Naive thymus-derived CD4-positive, alpha-beta T cell (primary cell): Measurements from ENCODE around the gene REM2. TPM values are rescaled to one million over a fixed set of nuclear protein-coding genes. Genes with fewer than 3 reads are reported as not detected.

ENCODE experiments used
- ATAC-seq: fragments of 150-1000 bp; cut with Tn5 transposase; 2 replicates; pipeline ENCODE4 v1.10.0; 2021; ENCODE audit warnings: mild to moderate bottlenecking, moderate library complexity
- CTCF ChIA-PET: fragments of 350-600 bp; sonication (Branson Sonifier 250); formaldehyde crosslinking; loops from one replicate; lab custom pipeline; 2021; ENCODE audit warnings: antibody characterized with exemption; lab: Charles Lee
- POLR2A ChIA-PET: fragments of 350-600 bp; sonication (Branson Sonifier 250); formaldehyde crosslinking; loops from one replicate; lab custom pipeline; 2021; ENCODE audit warnings: antibody characterized with exemption, inconsistent platforms; lab: Charles Lee
- DNase-seq, 9 donors: peaks; one replicate each; pipeline versions ENCODE4 v3.0.0 to v3.0.0-alpha.2; 2020 to 2022; ENCODE audit warnings: mixed read lengths in 1 of 9
- H3K27ac ChIP-seq: one replicate; pipeline ENCODE4 v1.7.0; 2013; ENCODE audit warnings: mild to moderate bottlenecking, low read depth, low read length, moderate library complexity
- H3K27me3 ChIP-seq, 2 donors: one replicate each; pipeline ENCODE4 v1.7.0; 2013; ENCODE audit warnings: low read length in 2 of 2, mild to moderate bottlenecking in 2 of 2, moderate library complexity in 2 of 2; ENCODE audit not compliant: control insufficient read depth in 2 of 2, insufficient read depth in 2 of 2
- H3K36me3 ChIP-seq, 3 experiments: 1 replicate in 2 of 3; 2 replicates in 1 of 3; pipeline ENCODE4 v1.7.0; 2013; ENCODE audit warnings: low read length in 3 of 3, mild to moderate bottlenecking in 3 of 3, moderate library complexity in 1 of 3; ENCODE audit not compliant: insufficient read depth in 3 of 3, control insufficient read depth in 2 of 3
- H3K4me1 ChIP-seq, 2 donors: one replicate each; pipeline ENCODE4 v1.7.0; 2013; ENCODE audit warnings: low read length in 2 of 2, mild to moderate bottlenecking in 2 of 2, moderate library complexity in 1 of 2; ENCODE audit not compliant: control insufficient read depth in 2 of 2, insufficient read depth in 2 of 2
- H3K4me3 ChIP-seq: 2 replicates; pipeline ENCODE4 v1.7.0; 2013; ENCODE audit warnings: mild to moderate bottlenecking, low read length
- H3K9me3 ChIP-seq, 3 experiments: 1 replicate in 2 of 3; 2 replicates in 1 of 3; pipeline ENCODE4 v1.7.0; 2013; ENCODE audit warnings: low read length in 3 of 3; ENCODE audit not compliant: control insufficient read depth in 2 of 3
- H3K27ac Mint-ChIP-seq, 9 donors: one replicate each; pipeline ENCODE4 v1.8.0; 2020 to 2022; ENCODE audit warnings: mixed read lengths in 9 of 9, mild to moderate bottlenecking in 8 of 9, moderate library complexity in 5 of 9, inconsistent platforms in 2 of 9
- H3K27me3 Mint-ChIP-seq, 5 donors: one replicate each; pipeline ENCODE4 v1.8.0; 2021 to 2022; ENCODE audit warnings: mixed read lengths in 5 of 5, mild to moderate bottlenecking in 1 of 5
- H3K36me3 Mint-ChIP-seq, 5 donors: one replicate each; pipeline ENCODE4 v1.8.0; 2020 to 2022; ENCODE audit warnings: mixed read lengths in 5 of 5, mild to moderate bottlenecking in 3 of 5, inconsistent platforms in 1 of 5
- H3K4me1 Mint-ChIP-seq, 7 donors: one replicate each; pipeline ENCODE4 v1.8.0; 2020 to 2022; ENCODE audit warnings: mixed read lengths in 7 of 7, mild to moderate bottlenecking in 3 of 7, inconsistent platforms in 1 of 7
- H3K4me3 Mint-ChIP-seq, 10 donors: one replicate each; pipeline ENCODE4 v1.8.0; 2020 to 2022; ENCODE audit warnings: mild to moderate bottlenecking in 10 of 10, mixed read lengths in 10 of 10, moderate library complexity in 6 of 10, inconsistent platforms in 2 of 10
- H3K9me3 Mint-ChIP-seq, 11 donors: one replicate each; pipeline ENCODE4 v1.8.0; 2020 to 2022; ENCODE audit warnings: mixed read lengths in 11 of 11, mild to moderate bottlenecking in 4 of 11, inconsistent platforms in 1 of 11, moderate library complexity in 1 of 11
- intact Hi-C, 2 donors: fragments of 100-400 bp; cut with micrococcal nuclease; formaldehyde crosslinking; loops; one replicate each; pipeline ENCODE4 v1.15.1; 2023
- polyA plus RNA-seq, 2 donors: library from polyadenylated mRNA; unstranded; fragments of 300-500 nt; fragmentation: Illumina TruSeq; gene quantifications; one replicate each; pipeline ENCODE4 v1.2.3, GENCODE V29; 2021
- total RNA-seq, 6 experiments: library from RNA in 5 of 6; stranded (reverse) in 5 of 6; gene quantifications; 1 replicate in 5 of 6; 2 replicates in 1 of 6; pipeline ENCODE4 v1.2.3 and lab custom pipeline; 2021 to 2026

REM2 gene
- total and polyA plus RNA-seq, 7 experiments from 2014 or later = 0.58 to 8.6 (median 3.9) TPM

GRCh38 chr14:22837750-22838538 lies 45.1 kb upstream of the REM2 start:
- no peaks in the 10 kb centered on the region for H3K9me3 Mint-ChIP-seq

GRCh38 chr14:22838631-22839041 lies 44.4 kb upstream of the REM2 start:
- intact Hi-C loops = no loop called here
- no peaks in the 10 kb centered on the region for H3K27me3 ChIP-seq
- H3K4me3 Mint-ChIP-seq = peak overlapping the region in 6 of 10 donors; percentile 1 to 90 (median 40)
- POLR2A ChIA-PET = interaction anchor here (1.5 kb wide), 1 partner anchor 8 kb away, joined by 3 read pairs; no protein-coding TSS in a partner anchor
- ATAC-seq = no peak
- peaks cover 5 to 29% (median 17%) of the 10 kb centered on the region in 7 donors for H3K4me1 Mint-ChIP-seq
- CTCF ChIA-PET = interaction anchor here (0.5 to 2.1 kb wide), 5 partner anchors 8 to 62 kb away, joined by 3 to 6 read pairs (median 4); no protein-coding TSS in a partner anchor
- H3K9me3 ChIP-seq = no peaks in the 10 kb centered on the region
- H3K9me3 Mint-ChIP-seq = no peaks in the 10 kb centered on the region
- peaks cover 0 to 17% (median 0%) of the 10 kb centered on the region in 5 donors for H3K36me3 Mint-ChIP-seq
- H3K27ac Mint-ChIP-seq = peak overlapping the region in 1 of 9 donors; percentile 51
- peaks cover 0 to 13% of the 10 kb centered on the region in 2 donors for H3K4me1 ChIP-seq
- no peak overlapping the region for H3K4me3 ChIP-seq
- no peak overlapping the region for H3K27ac ChIP-seq
- peaks cover 0 to 33% (median 9%) of the 10 kb centered on the region in 5 donors for H3K27me3 Mint-ChIP-seq
- peaks cover 4 to 23% (median 5%) of the 10 kb centered on the region in 3 experiments for H3K36me3 ChIP-seq
- no peak for DNase-seq

More at GRCh38 chr14:22837750-22838538, 45.1 kb upstream of the REM2 start:
- no peak for DNase-seq
- no peak for ATAC-seq
- intact Hi-C loops = loop anchor here in 1 of 2 donors (1.0 kb wide), 2 partner anchors 9 to 15 kb away; partner anchors contain the start of gene MRPL52
- POLR2A ChIA-PET = interaction anchor here (0.6 to 1.7 kb wide), 7 partner anchors 10 to 178 kb away, joined by 3 to 4 read pairs (median 3); no protein-coding TSS in a partner anchor
- H3K27me3 ChIP-seq = no peaks in the 10 kb centered on the region
- CTCF ChIA-PET = interaction anchor here (0.9 to 2.1 kb wide), 4 partner anchors 15 to 63 kb away, joined by 3 to 6 read pairs (median 4); no protein-coding TSS in a partner anchor
- peaks cover 4 to 28% (median 5%) of the 10 kb centered on the region in 3 experiments for H3K36me3 ChIP-seq
- H3K9me3 ChIP-seq = no peaks in the 10 kb centered on the region
- H3K4me1 ChIP-seq = peaks cover 0 to 13% of the 10 kb centered on the region in 2 donors
- peak overlapping the region in 4 of 9 donors; percentile 10 to 84 (median 68) for H3K27ac Mint-ChIP-seq
- H3K4me3 Mint-ChIP-seq = peak overlapping the region in 9 of 10 donors; percentile 54 to 92 (median 85)
- peaks cover 5 to 29% (median 17%) of the 10 kb centered on the region in 7 donors for H3K4me1 Mint-ChIP-seq
- no peak overlapping the region for H3K27ac ChIP-seq
- H3K4me3 ChIP-seq = peak overlapping the region; percentile 56
- peaks cover 0 to 31% (median 9%) of the 10 kb centered on the region in 5 donors for H3K27me3 Mint-ChIP-seq
- H3K36me3 Mint-ChIP-seq = peaks cover 0 to 19% (median 0%) of the 10 kb centered on the region in 5 donors

GRCh38 chr14:22839159-22839779 lies 43.8 kb upstream of the REM2 start:
- no peak for DNase-seq
- H3K4me3 ChIP-seq = no peak overlapping the region
- no peak for ATAC-seq
- no peaks in the 10 kb centered on the region for H3K27me3 ChIP-seq
- intact Hi-C loops = no loop called here
- no peaks in the 10 kb centered on the region for H3K9me3 ChIP-seq
- Mint-ChIP-seq H3K36me3 (peaks cover 0 to 16% (median 0%) of the 10 kb centered on the region in 5 donors), H3K9me3 (no peaks in the 10 kb centered on the region), H3K4me3 (peak overlapping the region in 6 of 10 donors; percentile 1 to 90 (median 40)), H3K27me3 (peaks cover 0 to 33% (median 9%) of the 10 kb centered on the region in 5 donors), H3K4me1 (peaks cover 5 to 29% (median 17%) of the 10 kb centered on the region in 7 donors), H3K27ac (peak overlapping the region in 2 of 9 donors; percentile 51 to 53)
- POLR2A ChIA-PET = interaction anchor here (0.9 to 1.5 kb wide), 2 partner anchors 9 to 27 kb away, joined by 3 to 9 read pairs; no protein-coding TSS in a partner anchor
- H3K36me3 ChIP-seq = peaks cover 0 to 16% (median under 1%) of the 10 kb centered on the region in 3 experiments
- H3K4me1 ChIP-seq = peaks cover 0 to 13% of the 10 kb centered on the region in 2 donors
- no peak overlapping the region for H3K27ac ChIP-seq
- CTCF ChIA-PET = interaction anchor here (0.5 to 2.1 kb wide), 7 partner anchors 9 to 61 kb away, joined by 3 to 6 read pairs (median 4); no protein-coding TSS in a partner anchor

GRCh38 chr14:22841311-22841710 lies 41.7 kb upstream of the REM2 start:
- POLR2A ChIA-PET = interaction anchor here (0.6 to 0.7 kb wide), 2 partner anchors 147 to 982 kb away, joined by 3 read pairs; no protein-coding TSS in a partner anchor

GRCh38 chr14:22841769-22842168 lies 41.3 kb upstream of the REM2 start:
- Mint-ChIP-seq H3K27ac (no peak overlapping the region), H3K4me1 (peaks cover 3 to 15% (median 6%) of the 10 kb centered on the region in 7 donors), H3K4me3 (no peak overlapping the region), H3K9me3 (no peaks in the 10 kb centered on the region), H3K27me3 (peaks cover 5 to 33% (median 11%) of the 10 kb centered on the region in 5 donors), H3K36me3 (peaks cover 0 to 3% (median 0%) of the 10 kb centered on the region in 5 donors)
- CTCF ChIA-PET = no interaction called here
- no peak for DNase-seq
- intact Hi-C loops = no loop called here
- no peak overlapping the region for H3K4me3 ChIP-seq
- H3K4me1 ChIP-seq = peaks cover 0 to 9% of the 10 kb centered on the region in 2 donors
- H3K9me3 ChIP-seq = no peaks in the 10 kb centered on the region
- H3K27ac ChIP-seq = no peak overlapping the region
- H3K27me3 ChIP-seq = no peaks in the 10 kb centered on the region
- ATAC-seq = no peak
- POLR2A ChIA-PET = no interaction called here
- no peaks in the 10 kb centered on the region for H3K36me3 ChIP-seq

More at GRCh38 chr14:22841311-22841710, 41.7 kb upstream of the REM2 start:
- Mint-ChIP-seq H3K27ac (no peak overlapping the region), H3K4me3 (no peak overlapping the region), H3K4me1 (peaks cover 4 to 17% (median 8%) of the 10 kb centered on the region in 7 donors), H3K36me3 (peaks cover 0 to 4% (median 0%) of the 10 kb centered on the region in 5 donors), H3K9me3 (no peaks in the 10 kb centered on the region), H3K27me3 (peaks cover 2 to 31% (median 9%) of the 10 kb centered on the region in 5 donors)
- no peaks in the 10 kb centered on the region for H3K36me3 ChIP-seq
- H3K4me1 ChIP-seq = peaks cover 0 to 13% of the 10 kb centered on the region in 2 donors
- ATAC-seq = no peak
- intact Hi-C loops = no loop called here
- no peak overlapping the region for H3K27ac ChIP-seq
- no peak overlapping the region for H3K4me3 ChIP-seq
- CTCF ChIA-PET = interaction anchor here (0.9 to 1.1 kb wide), 2 partner anchors 11 to 18 kb away, joined by 4 read pairs; no protein-coding TSS in a partner anchor
- no peak for DNase-seq
- H3K9me3 ChIP-seq = no peaks in the 10 kb centered on the region
- H3K27me3 ChIP-seq = no peaks in the 10 kb centered on the region
